ENCODE measurements around the gene CRLF1. TPM values are rescaled to one million over a fixed set of nuclear protein-coding genes. Genes with fewer than 3 reads are reported as not detected.

CRLF1 gene
- polyA plus RNA-seq, 3 donors: 0.19 TPM; not detected in 2

- H3K4me1 ChIP-seq (ENCODE audit: control insufficient read depth in 1 of 2, insufficient read depth in 2 of 2, low read length in 2 of 2): peaks cover 0 to 9% of the 10 kb centered on the region in 2 donors
- H3K4me3 ChIP-seq (replicated peaks in 1 of 3; ENCODE audit: low read depth in 2 of 3, low read length in 3 of 3): no peak overlapping the region
- H3K9me3 Mint-ChIP-seq: peaks cover 0 to 34% (median 14%) of the 10 kb centered on the region in 7 donors
- no peak for TF ChIP-seq CTCF (IDR thresholded peaks at IDR 0.05)
- 45% methylated on average over 2 of the region's 3 CpGs for WGBS (ENCODE audit: insufficient coverage)
- no peak overlapping the region for H3K27ac ChIP-seq (ENCODE audit: low read depth in 1 of 2, low read length in 2 of 2)
- H3K4me1 Mint-ChIP-seq: peaks cover 12% of the 10 kb centered on the region
- peaks cover 81 to 86% of the 10 kb centered on the region in 2 donors for H3K27me3 ChIP-seq (ENCODE audit: control insufficient read depth in 2 of 2, insufficient read depth in 2 of 2, low read length in 2 of 2)
- no peak overlapping the region for H3K4me2 ChIP-seq (replicated peaks; ENCODE audit: extremely low read depth, low read length, poor library complexity, severe bottlenecking)
- H3K27me3 Mint-ChIP-seq (ENCODE audit: low read depth in 3 of 3): peaks cover 80 to 94% (median 85%) of the 10 kb centered on the region in 3 donors
- no peaks in the 10 kb centered on the region for H3K36me3 ChIP-seq (replicated peaks in 1 of 2; ENCODE audit: control insufficient read depth in 1 of 2, insufficient read depth in 2 of 2, low read length in 2 of 2)
- H3K4me3 Mint-ChIP-seq: peak overlapping the region in 1 of 2 donors; percentile 76
- no peak for DNase-seq
- H4K20me1 ChIP-seq (ENCODE audit: insufficient read depth, low read length): no peaks in the 10 kb centered on the region
- H2AFZ ChIP-seq (ENCODE audit: insufficient read depth, low read depth, low read length, poor library complexity, severe bottlenecking): no peak overlapping the region
- H3K9ac ChIP-seq (ENCODE audit: insufficient read depth, low read length, poor library complexity, severe bottlenecking): no peak overlapping the region
- peaks cover 3 to 5% of the 10 kb centered on the region in 2 donors for H3K36me3 Mint-ChIP-seq
- no peaks in the 10 kb centered on the region for H3K79me2 ChIP-seq (ENCODE audit: insufficient read depth, low read length)
- intact Hi-C loops (cut with micrococcal nuclease): no loop called here
- H3K27ac Mint-ChIP-seq: no peak overlapping the region
- H3K9me3 ChIP-seq (replicated peaks in 1 of 2; ENCODE audit: control insufficient read depth in 1 of 2, insufficient read depth in 1 of 2, low read length in 2 of 2): peaks cover 0 to 41% of the 10 kb centered on the region in 2 donors
Observed at GRCh38 chr19:18610245-18610555, 3.6 kb upstream of the CRLF1 start.

GRCh38 chr19:18609717-18610051 is 3.1 kb upstream of the CRLF1 start:
- Histone ChIP-seq H3K4me1 (ENCODE audit: control insufficient read depth in 1 of 2, insufficient read depth in 2 of 2, low read length in 2 of 2) (peaks cover 0 to 9% of the 10 kb centered on the region in 2 donors), H4K20me1 (ENCODE audit: insufficient read depth, low read length) (no peaks in the 10 kb centered on the region), H3K4me2 (replicated peaks; ENCODE audit: extremely low read depth, low read length, poor library complexity, severe bottlenecking) (no peak overlapping the region), H3K9me3 (replicated peaks in 1 of 2; ENCODE audit: control insufficient read depth in 1 of 2, insufficient read depth in 1 of 2, low read length in 2 of 2) (peaks cover 0 to 44% of the 10 kb centered on the region in 2 donors), H2AFZ (ENCODE audit: insufficient read depth, low read depth, low read length, poor library complexity, severe bottlenecking) (no peak overlapping the region), H3K36me3 (replicated peaks in 1 of 2; ENCODE audit: control insufficient read depth in 1 of 2, insufficient read depth in 2 of 2, low read length in 2 of 2) (no peaks in the 10 kb centered on the region), H3K79me2 (ENCODE audit: insufficient read depth, low read length) (no peaks in the 10 kb centered on the region), H3K27me3 (ENCODE audit: control insufficient read depth in 2 of 2, insufficient read depth in 2 of 2, low read length in 2 of 2) (peaks cover 84 to 86% of the 10 kb centered on the region in 2 donors), H3K27ac (ENCODE audit: low read depth in 1 of 2, low read length in 2 of 2) (no peak overlapping the region), H3K4me3 (replicated peaks in 1 of 3; ENCODE audit: low read depth in 2 of 3, low read length in 3 of 3) (no peak overlapping the region), H3K9ac (ENCODE audit: insufficient read depth, low read length, poor library complexity, severe bottlenecking) (no peak overlapping the region)
- Mint-ChIP-seq H3K27ac (no peak overlapping the region), H3K4me1 (peaks cover 12% of the 10 kb centered on the region), H3K36me3 (peaks cover 3 to 5% of the 10 kb centered on the region in 2 donors), H3K4me3 (peak overlapping the region in 1 of 2 donors; percentile 76), H3K27me3 (ENCODE audit: low read depth in 3 of 3) (peaks cover 80 to 94% (median 85%) of the 10 kb centered on the region in 3 donors), H3K9me3 (peaks cover 0 to 35% (median 13%) of the 10 kb centered on the region in 7 donors)
- no CpG with 5 or more reads among the region's 2 CpGs for WGBS (ENCODE audit: insufficient coverage)
- intact Hi-C loops (cut with micrococcal nuclease): no loop called here
- no peak for DNase-seq
- TF ChIP-seq CTCF (IDR thresholded peaks at IDR 0.05): no peak

Measured in CD14-positive monocyte (primary cell).